DMS153 (cell line): ENCODE results near the gene BCAR3.

Experiments used
- DNase-seq: peaks from one replicate; lab custom pipeline; 2025; lab: John Stamatoyannopoulos, UW

BCAR3 gene

GRCh38 chr1:93616221-93616995 is 65.2 kb downstream of the BCAR3 start:
- no peak for DNase-seq

GRCh38 chr1:93615582-93616150 is 66.0 kb downstream of the BCAR3 start:
- DNase-seq = no peak

- no peak for DNase-seq
Observed at GRCh38 chr1:93614986-93615581, 66.6 kb downstream of the BCAR3 start.

- peak; percentile 23 for DNase-seq
Observed at GRCh38 chr1:93614541-93614940, 67.1 kb downstream of the BCAR3 start.

- no peak for DNase-seq
Observed at GRCh38 chr1:93613898-93614297, 67.7 kb downstream of the BCAR3 start.

- DNase-seq = no peak
Observed at GRCh38 chr1:93612510-93612909, 69.1 kb downstream of the BCAR3 start.

- no peak for DNase-seq
Observed at GRCh38 chr1:93611668-93612067, 70.0 kb downstream of the BCAR3 start.

- no peak for DNase-seq
Observed at GRCh38 chr1:93609536-93609935, 72.1 kb downstream of the BCAR3 start.

GRCh38 chr1:93608187-93609109 is 73.2 kb downstream of the BCAR3 start:
- DNase-seq = no peak

GRCh38 chr1:93607814-93608186 is 73.8 kb downstream of the BCAR3 start:
- DNase-seq = no peak

GRCh38 chr1:93605812-93606512 is 75.7 kb downstream of the BCAR3 start:
- DNase-seq = no peak

GRCh38 chr1:93605026-93605568 is 76.5 kb downstream of the BCAR3 start:
- no peak for DNase-seq

GRCh38 chr1:93604411-93604810 is 77.2 kb downstream of the BCAR3 start:
- DNase-seq = no peak

- DNase-seq = no peak
Observed at GRCh38 chr1:93603601-93604000, 78.0 kb downstream of the BCAR3 start.

- no peak for DNase-seq
Observed at GRCh38 chr1:93603106-93603505, 78.5 kb downstream of the BCAR3 start.

GRCh38 chr1:93602101-93602500 is 79.5 kb downstream of the BCAR3 start:
- no peak for DNase-seq

- no peak for DNase-seq
Observed at GRCh38 chr1:93601686-93602085, 80.0 kb downstream of the BCAR3 start.

GRCh38 chr1:93600663-93601062 is 81.0 kb downstream of the BCAR3 start:
- DNase-seq = no peak

- DNase-seq = no peak
Observed at GRCh38 chr1:93599479-93599878, 82.2 kb downstream of the BCAR3 start.

- no peak for DNase-seq
Observed at GRCh38 chr1:93598861-93599439, 82.7 kb downstream of the BCAR3 start.

- DNase-seq = no peak
Observed at GRCh38 chr1:93598396-93598795, 83.2 kb downstream of the BCAR3 start.
